ENCODE results near the gene ZNF334. TPM values are rescaled to one million over a fixed set of nuclear protein-coding genes. Genes with fewer than 3 reads are reported as not detected.
A peak's percentile ranks its signal among the peaks of the same experiment; 100 is the strongest.

Gene ZNF334
- total RNA-seq, 1 donor from 2014 or later, result 9.0 TPM

DNA sequence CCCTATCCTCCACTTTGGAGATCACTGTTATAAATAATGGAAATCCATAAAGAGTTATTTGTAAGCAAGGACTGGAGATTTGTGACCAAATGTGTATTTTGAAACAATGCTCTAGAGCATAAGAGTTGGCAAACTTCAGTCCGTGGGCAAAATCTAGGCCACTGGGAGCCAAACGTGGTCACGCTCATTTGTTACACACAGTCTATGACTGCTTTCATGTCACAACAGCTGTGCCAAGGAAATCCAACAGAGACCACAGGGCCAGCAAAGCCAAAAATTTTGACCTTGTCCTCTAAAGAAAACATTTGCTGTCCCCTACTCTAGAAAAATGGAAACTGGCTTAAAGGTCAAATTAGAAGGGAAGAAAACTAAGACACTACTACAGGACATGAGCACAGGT is 7.9 kb downstream of the ZNF334 start:
- ATAC-seq, result no peak
- no peak for DNase-seq (ENCODE audit: low spot score)
- intact Hi-C loops (cut with DNase I), result no loop called here

- no peak for ATAC-seq
- intact Hi-C loops (cut with DNase I), result no loop called here
- DNase-seq (ENCODE audit: low spot score), result no peak
Measured at GRCh38 chr20:46501961-46502360, 11.4 kb downstream of the ZNF334 start.

- no peak for DNase-seq (ENCODE audit: low spot score)
- ATAC-seq, result no peak
- intact Hi-C loops (cut with DNase I), result no loop called here
Measured at GRCh38 chr20:46501337-46501942, 11.9 kb downstream of the ZNF334 start.

- ATAC-seq (no peak), DNase-seq (ENCODE audit: low spot score) (no peak)
- intact Hi-C loops (cut with DNase I), result no loop called here
Measured at GRCh38 chr20:46494077-46494476, 19.3 kb downstream of the ZNF334 start.

DNA sequence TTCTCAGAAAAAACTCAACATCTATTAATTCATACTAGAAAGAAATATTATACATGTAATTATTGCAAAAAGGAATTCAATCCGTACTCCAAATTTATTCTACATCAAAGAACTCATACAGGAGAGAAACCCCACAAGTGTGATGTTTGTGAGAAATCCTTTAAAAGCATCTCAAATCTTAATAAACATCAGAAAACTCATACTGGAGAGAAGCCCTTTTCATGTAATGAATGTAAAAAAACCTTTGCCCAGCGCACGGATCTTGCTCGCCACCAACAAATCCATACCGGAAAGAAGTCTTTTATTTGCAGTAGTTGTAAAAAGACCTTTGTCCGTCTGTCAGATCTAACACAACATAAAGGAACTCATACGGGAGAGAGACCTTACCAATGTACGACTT is 22.0 kb downstream of the ZNF334 start:
- DNase-seq (ENCODE audit: low spot score) (no peak), ATAC-seq (no peak)
- intact Hi-C loops (cut with DNase I), result no loop called here

DNA sequence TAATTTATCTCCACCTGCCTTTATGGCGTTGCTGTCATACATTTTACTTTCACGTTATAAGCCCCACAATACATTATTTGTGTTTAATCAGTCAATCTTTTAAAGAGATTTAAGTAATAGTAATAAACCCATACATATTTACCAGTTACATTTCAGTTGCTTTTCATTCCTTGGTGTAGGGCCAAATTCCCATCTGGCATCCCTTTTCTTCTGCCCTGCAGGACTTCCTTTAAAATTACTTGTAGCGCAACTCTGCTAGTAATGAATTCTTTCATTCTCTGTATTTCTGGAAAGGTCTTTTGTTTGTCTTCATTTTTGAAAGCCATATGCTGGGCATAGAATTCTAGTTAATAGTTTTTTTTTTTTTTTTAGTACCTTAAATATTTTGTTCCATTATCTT is 24.9 kb downstream of the ZNF334 start:
- DNase-seq (ENCODE audit: low spot score) (no peak), ATAC-seq (no peak)
- intact Hi-C loops (cut with DNase I), result no loop called here

DNA sequence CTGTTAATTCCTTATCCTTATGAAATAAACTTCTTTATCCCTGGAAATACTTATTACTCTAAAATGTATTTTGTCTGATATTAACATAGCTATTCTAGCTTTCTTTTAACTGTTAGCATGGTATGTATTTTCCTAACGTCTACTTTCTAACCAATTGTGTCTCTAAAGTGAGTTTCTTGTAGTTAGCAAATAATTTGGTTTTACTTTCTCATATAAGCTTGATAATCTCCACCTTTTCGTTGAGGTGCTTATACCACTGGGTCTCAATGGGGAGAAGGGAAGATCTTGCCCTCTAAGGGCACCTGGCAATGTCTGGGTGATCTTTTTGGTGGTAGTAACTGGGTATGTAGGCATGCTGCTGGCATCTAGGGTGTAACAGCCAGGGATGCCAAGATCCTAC is 25.7 kb downstream of the ZNF334 start:
- ATAC-seq, result no peak
- intact Hi-C loops (cut with DNase I), result no loop called here
- DNase-seq (ENCODE audit: low spot score), result no peak

DNA sequence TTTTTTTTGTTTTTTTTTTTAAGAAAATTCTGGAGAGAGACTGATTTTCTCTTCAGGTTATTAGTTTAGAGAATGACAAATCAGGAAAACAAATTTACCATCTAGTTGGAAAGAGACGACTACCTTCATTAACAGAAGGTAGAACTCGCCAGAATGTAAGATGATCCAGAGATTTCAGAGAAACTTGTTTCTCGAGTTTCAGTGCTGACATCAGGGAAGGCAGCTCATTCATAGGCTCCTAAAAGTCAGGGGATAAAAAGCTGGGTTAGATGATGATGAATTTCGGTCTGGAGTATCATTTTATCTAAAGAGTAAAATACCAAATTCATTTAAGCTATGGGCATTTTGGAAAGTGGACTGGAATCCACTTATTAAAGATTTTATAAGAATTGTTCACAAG is 27.9 kb downstream of the ZNF334 start:
- intact Hi-C loops (cut with DNase I), result no loop called here
- ATAC-seq (no peak), DNase-seq (ENCODE audit: low spot score) (no peak)

GRCh38 chr20:46484954-46485353 is 28.4 kb downstream of the ZNF334 start:
- no peak for ATAC-seq
- intact Hi-C loops (cut with DNase I), result no loop called here
- no peak for DNase-seq (ENCODE audit: low spot score)

GRCh38 chr20:46483879-46484278 is 29.5 kb downstream of the ZNF334 start:
- DNase-seq (ENCODE audit: low spot score) (no peak), ATAC-seq (no peak)
- intact Hi-C loops (cut with DNase I), result no loop called here

GRCh38 chr20:46482864-46483263 is 30.5 kb downstream of the ZNF334 start:
- intact Hi-C loops (cut with DNase I), result no loop called here
- no peak for DNase-seq (ENCODE audit: low spot score)
- ATAC-seq, result no peak

DNA sequence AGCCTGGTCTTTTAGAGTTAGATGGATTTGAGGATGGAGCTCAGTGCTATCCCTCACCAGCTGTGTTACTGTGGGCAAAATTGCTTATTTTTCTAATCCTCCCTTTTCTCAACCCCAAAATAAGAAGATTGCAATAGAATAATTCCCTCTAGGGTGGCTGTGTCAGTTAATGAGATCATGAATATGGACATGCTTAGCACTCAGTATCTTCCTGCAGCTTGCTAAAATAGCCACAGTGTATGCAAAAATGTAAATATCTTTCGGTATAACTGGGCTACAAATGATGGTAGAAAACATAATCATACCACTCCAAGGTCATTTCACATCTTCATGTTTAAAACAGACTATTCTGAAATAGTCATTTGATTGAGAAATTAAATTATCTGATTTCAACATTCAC is 35.7 kb downstream of the ZNF334 start:
- ATAC-seq, result no peak
- intact Hi-C loops (cut with DNase I), result no loop called here
- no peak for DNase-seq (ENCODE audit: low spot score)

DNA sequence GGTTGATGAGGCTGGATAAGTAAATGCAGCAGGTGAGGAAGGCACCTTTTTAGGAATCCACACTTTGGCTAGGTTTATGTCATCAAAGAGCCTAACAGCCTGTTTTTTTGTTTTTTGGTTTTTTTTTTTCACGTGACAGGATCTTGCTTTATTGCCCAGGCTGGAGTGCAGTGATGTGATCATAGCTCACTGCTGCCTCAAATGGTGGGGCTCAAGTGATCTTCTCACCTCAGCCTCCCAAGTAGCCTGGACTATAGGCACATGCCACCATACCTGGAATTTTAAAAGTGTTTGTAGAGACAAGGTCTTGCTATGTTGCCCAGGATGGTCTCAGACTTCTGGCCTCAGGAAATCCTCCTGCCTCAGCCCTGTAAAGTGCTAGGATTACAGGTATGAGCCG is 36.1 kb downstream of the ZNF334 start:
- intact Hi-C loops (cut with DNase I), result no loop called here
- DNase-seq (ENCODE audit: low spot score), result no peak
- ATAC-seq, result no peak

- ATAC-seq (no peak), DNase-seq (ENCODE audit: low spot score) (no peak)
- intact Hi-C loops (cut with DNase I), result no loop called here
Measured at GRCh38 chr20:46468508-46468907, 44.9 kb downstream of the ZNF334 start.

DNA sequence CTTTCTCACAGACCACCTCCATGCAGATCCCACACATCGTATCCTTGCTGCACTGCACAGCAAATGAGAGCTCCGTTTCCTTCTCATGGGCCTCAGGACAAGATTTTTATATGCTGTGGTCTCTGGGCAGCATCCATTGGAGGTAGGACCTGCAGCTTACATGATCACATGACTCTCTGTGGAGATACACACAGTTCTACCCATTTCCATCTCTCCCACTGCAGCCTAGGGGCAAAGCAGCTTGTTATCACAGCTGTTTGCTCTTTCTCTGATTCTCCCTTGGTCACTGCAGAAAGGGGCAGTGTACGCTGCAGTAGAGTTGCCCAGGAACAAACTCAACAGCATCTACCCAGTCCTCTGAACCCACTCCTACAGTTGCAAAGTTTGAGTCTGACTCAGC is 48.9 kb downstream of the ZNF334 start:
- ATAC-seq (peak; percentile 38), DNase-seq (ENCODE audit: low spot score) (no peak)
- intact Hi-C loops (cut with DNase I), result no loop called here

GRCh38 chr20:46463852-46464251 is 49.5 kb downstream of the ZNF334 start:
- ATAC-seq, result no peak
- intact Hi-C loops (cut with DNase I), result no loop called here
- no peak for DNase-seq (ENCODE audit: low spot score)

DNA sequence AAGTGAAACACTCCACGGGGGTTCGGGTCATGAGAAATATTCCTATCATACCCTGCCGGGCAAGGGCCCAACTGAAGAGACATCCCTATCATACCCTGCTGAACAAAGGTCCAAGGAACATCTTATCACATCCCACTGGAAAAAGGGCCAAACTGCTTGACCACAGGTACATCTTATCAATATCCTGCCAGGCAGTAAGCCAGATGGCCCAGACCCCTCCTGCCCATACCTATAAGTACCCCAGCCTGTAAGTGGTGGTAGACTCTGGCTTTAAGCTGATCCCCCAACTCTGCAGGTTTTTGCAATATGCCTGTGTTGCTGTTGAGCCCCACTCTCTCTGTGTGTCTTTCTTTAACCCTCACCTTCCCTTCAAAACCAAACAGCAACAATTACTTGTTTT is 51.6 kb downstream of the ZNF334 start:
- intact Hi-C loops (cut with DNase I), result no loop called here
- DNase-seq (ENCODE audit: low spot score) (no peak), ATAC-seq (no peak)

- intact Hi-C loops (cut with DNase I), result no loop called here
- ATAC-seq, result no peak
- no peak for DNase-seq (ENCODE audit: low spot score)
Measured at GRCh38 chr20:46458866-46459750, 54.3 kb downstream of the ZNF334 start.

DNA sequence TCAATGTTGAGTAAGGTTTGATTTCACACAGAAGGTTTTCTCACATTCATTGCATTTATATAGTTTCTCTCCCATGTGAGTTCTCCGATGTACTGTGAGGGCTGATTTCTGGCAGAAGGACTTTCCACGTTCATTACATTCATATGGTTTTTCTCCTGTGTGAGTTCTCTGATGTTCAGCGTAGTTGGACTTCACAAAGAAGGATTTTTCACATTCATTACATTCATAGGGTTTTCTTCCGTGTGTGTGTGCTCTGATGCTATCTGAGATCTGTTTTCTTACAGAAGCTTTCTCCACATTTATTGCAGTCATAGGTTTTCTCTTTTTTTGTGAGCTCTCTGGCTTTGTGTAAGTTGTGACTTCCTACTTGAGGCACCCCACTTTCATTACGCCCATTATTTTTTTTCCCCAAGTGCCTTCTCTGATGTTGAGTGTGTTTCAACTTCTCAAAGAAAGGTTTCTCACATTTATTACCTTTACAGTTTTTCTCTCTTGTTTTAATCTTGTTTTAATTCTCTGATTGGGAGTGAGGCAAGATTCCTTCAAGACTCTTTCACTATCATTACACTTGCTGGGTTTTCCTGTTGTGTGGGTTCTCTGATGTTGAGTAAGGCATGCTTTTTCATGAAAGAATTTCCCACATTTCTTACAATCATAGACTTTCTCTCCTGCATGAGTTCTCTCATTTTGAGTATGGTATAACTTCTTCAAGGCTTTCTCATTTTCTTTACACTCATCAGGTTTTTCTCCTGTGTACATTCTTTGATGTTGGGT is 56.9 kb downstream of the ZNF334 start:
- ATAC-seq (no peak), DNase-seq (ENCODE audit: low spot score) (no peak)
- intact Hi-C loops (cut with DNase I), result no loop called here

GRCh38 chr20:46455729-46456128 is 57.6 kb downstream of the ZNF334 start:
- intact Hi-C loops (cut with DNase I), result no loop called here
- DNase-seq (ENCODE audit: low spot score), result no peak
- ATAC-seq, result no peak
